22Rv1 (cell line): ENCODE data around the gene STOM.

Source experiments
- CTCF ChIP-seq: fragments of 450-650 bp; IDR thresholded peaks from 2 replicates; pipeline ENCODE4 v1.5.1; 2017; ENCODE audit warnings: mild to moderate bottlenecking
- ZFX ChIP-seq: fragments of 450-650 bp; IDR thresholded peaks from 2 replicates; pipeline ENCODE4 v1.6.1; 2017; ENCODE audit warnings: antibody characterized with exemption, borderline replicate concordance

- TF ChIP-seq CTCF = no peak
- TF ChIP-seq ZFX = no peak
Observed at GRCh38 chr9:121289772-121290370, 80.2 kb downstream of the STOM start.
